HepG2 (cell line): Measurements from ENCODE around the gene LRRC45. TPM values are rescaled to one million over a fixed set of nuclear protein-coding genes. Genes with fewer than 3 reads are reported as not detected.

Source experiments
- AGO2 ChIP-seq: fragments of 200-400 bp; formaldehyde crosslinking; optimal IDR thresholded peaks from 2 replicates; pipeline ENCODE3; 2017; ENCODE audit warnings: mild to moderate bottlenecking, low read depth, low read length, moderate library complexity
- AKNA ChIP-seq: sonication (generic); formaldehyde crosslinking; IDR thresholded peaks from 2 replicates; pipeline ENCODE4 v1.4.0; 2020; ENCODE audit warnings: missing genetic modification reagents, borderline replicate concordance
- CEBPG ChIP-seq: IDR thresholded peaks from 2 replicates; pipeline ENCODE4 v1.6.1; 2016
- FOXC1 ChIP-seq: sonication (generic); formaldehyde crosslinking; IDR thresholded peaks from 2 replicates; pipeline ENCODE4 v1.8.0; 2022; ENCODE audit warnings: mild to moderate bottlenecking, missing genetic modification reagents, borderline replicate concordance
- HNF4A ChIP-seq: sonication (generic); formaldehyde crosslinking; IDR thresholded peaks from 2 replicates; pipeline ENCODE4 v1.4.0; 2020; ENCODE audit warnings: missing genetic modification reagents
- KMT2A ChIP-seq: sonication (generic); formaldehyde crosslinking; IDR thresholded peaks from 2 replicates; pipeline ENCODE4 v1.4.0; 2020; ENCODE audit warnings: missing genetic modification reagents
- MTA1 ChIP-seq: sonication (generic); formaldehyde crosslinking; IDR thresholded peaks from 2 replicates; pipeline ENCODE4 v1.4.0; 2020; ENCODE audit warnings: missing genetic modification reagents, mild to moderate bottlenecking, borderline replicate concordance
- PCBP1 ChIP-seq: fragments of 200-400 bp; formaldehyde crosslinking; IDR thresholded peaks from 2 replicates; pipeline ENCODE4 v1.6.1; 2017; ENCODE audit warnings: mild to moderate bottlenecking, low read depth, low read length, borderline replicate concordance
- PRPF4 ChIP-seq: fragments of 200-400 bp; formaldehyde crosslinking; IDR thresholded peaks from 2 replicates; pipeline ENCODE4 v1.6.1; 2016; ENCODE audit warnings: low read length, low read depth; ENCODE audit not compliant: poor library complexity, severe bottlenecking
- SNRNP70 ChIP-seq: fragments of 200-400 bp; formaldehyde crosslinking; IDR thresholded peaks from 2 replicates; pipeline ENCODE4 v1.6.1; 2017; ENCODE audit warnings: mild to moderate bottlenecking, low read depth, low read length, moderate library complexity
- SRSF4 ChIP-seq: fragments of 200-400 bp; formaldehyde crosslinking; IDR thresholded peaks from one replicate; pipeline ENCODE4 v1.6.1; 2018; ENCODE audit warnings: mild to moderate bottlenecking, low read depth, low read length, moderate library complexity; ENCODE audit not compliant: poor library complexity, severe bottlenecking
- WIZ ChIP-seq: sonication (generic); formaldehyde crosslinking; IDR thresholded peaks from 2 replicates; pipeline ENCODE4 v1.5.1; 2020; ENCODE audit warnings: mild to moderate bottlenecking, missing genetic modification reagents
- ZBTB8A ChIP-seq: sonication (generic); formaldehyde crosslinking; IDR thresholded peaks from 2 replicates; pipeline ENCODE4 v1.4.0; 2020; ENCODE audit warnings: mild to moderate bottlenecking, low read depth, missing genetic modification reagents, borderline replicate concordance
- ZNF546 ChIP-seq: sonication (generic); formaldehyde crosslinking; conservative IDR thresholded peaks from 2 replicates; pipeline ENCODE4 v1.8.1; 2023; ENCODE audit warnings: mild to moderate bottlenecking, missing genetic modification reagents
- ZNF713 ChIP-seq: sonication (generic); formaldehyde crosslinking; IDR thresholded peaks from 2 replicates; pipeline ENCODE4 v1.4.0; 2020; ENCODE audit warnings: mild to moderate bottlenecking, missing genetic modification reagents
- ZSCAN22 ChIP-seq: sonication (generic); formaldehyde crosslinking; IDR thresholded peaks from 2 replicates; pipeline ENCODE4 v1.4.0; 2020; ENCODE audit warnings: mild to moderate bottlenecking, missing genetic modification reagents
- polyA plus RNA-seq, 8 experiments: library from polyadenylated mRNA; depleted of rRNA in 3 of 8; stranded (reverse) in 7 of 8; unstranded in 1 of 8; fragments of >200 nt; fragmentation: Illumina TruSeq in 4 of 8; extraction: Trizol in 4 of 8; gene quantifications; 2 replicates each; pipeline versions ENCODE4 v1.2.1 to v1.2.3, GENCODE V29; 2011 to 2016; ENCODE audit warnings: low read depth in 4 of 8, missing spikeins in 1 of 8, mixed read lengths in 1 of 8; ENCODE audit not compliant: insufficient read depth in 1 of 8
- total RNA-seq, 5 experiments: library from RNA; depleted of rRNA; stranded (reverse); fragments of >200 nt; fragmentation: Illumina TruSeq; extraction: Trizol; gene quantifications; 2 replicates each; pipeline ENCODE4 v1.2.3, GENCODE V29; 2016; ENCODE audit warnings: low read depth in 1 of 5

LRRC45 gene
- total and polyA plus RNA-seq, 2 of the 13 experiments (the other 11 are each of a cell fraction or from before 2014, with no cell fraction given) = 11.6 to 48.1 TPM

- TF ChIP-seq AKNA (CRISPR knock-in tag) (no peak), PRPF4 (peak; percentile 48), PCBP1 (peak; percentile 76; the same call in 1 of the 2 replicates), SNRNP70 (0 out of 2 replicates have a peak, but pooled peaks have one; percentile 12), ZNF546 (0 out of 2 replicates have a peak, but pooled peaks have one; percentile 45), KMT2A (CRISPR knock-in tag) (no peak), HNF4A (CRISPR knock-in tag) (no peak), CEBPG (CRISPR knock-in tag) (no peak), ZSCAN22 (no peak), MTA1 (CRISPR knock-in tag) (0 out of 2 replicates have a peak, but pooled peaks have one; percentile 5), ZBTB8A (CRISPR knock-in tag) (no peak), AGO2 (peak; percentile 91), SRSF4 (peak; percentile 19), FOXC1 (CRISPR knock-in tag) (no peak), WIZ (CRISPR knock-in tag) (0 out of 2 replicates have a peak, but pooled peaks have one; percentile 37), ZNF713 (no peak)
- TF ChIP-seq, all 625 proteins: peak for 15
Measured at GRCh38 chr17:82008258-82008940, 14.7 kb upstream of the LRRC45 start (continued).
